Hepatocyte (in vitro differentiated cells): Measurements from ENCODE around the gene NDUFV2.

Experiments used
- CTCF ChIP-seq: fragments of 200-600 bp; sonication (generic); IDR thresholded peaks from 2 replicates; pipeline ENCODE4 v1.5.1; 2016; ENCODE audit warnings: antibody characterized with exemption, mild to moderate bottlenecking; ENCODE audit not compliant: poor library complexity
- EZH2 ChIP-seq: fragments of 200-600 bp; sonication (generic); IDR thresholded peaks from 2 replicates; pipeline ENCODE4 v1.6.1; 2016; ENCODE audit warnings: antibody characterized with exemption, mild to moderate bottlenecking, borderline replicate concordance

DNA sequence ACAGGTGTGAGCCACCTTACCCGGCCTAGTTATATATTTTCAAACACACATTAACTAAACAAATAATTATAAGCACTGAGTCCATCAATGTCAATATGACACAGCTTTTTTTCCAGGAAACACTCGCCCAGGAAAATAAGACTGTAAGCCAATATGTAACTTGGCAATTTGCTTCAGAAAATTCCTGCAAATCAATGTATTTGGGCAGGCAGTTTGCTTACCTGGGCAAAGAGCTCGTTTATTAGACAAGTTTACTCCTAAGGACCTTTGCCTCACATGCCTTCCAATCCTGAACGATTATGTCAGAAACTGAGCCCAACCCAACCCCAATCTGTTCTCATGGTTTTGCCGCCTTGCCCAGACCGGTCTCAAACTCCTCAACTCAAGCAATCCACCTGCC lies 34.7 kb upstream of the NDUFV2 start:
- TF ChIP-seq CTCF, result no peak
- no peak for TF ChIP-seq EZH2
